Nephron progenitor cell (in vitro differentiated cells): ENCODE data around the gene ZNF581.
A peak's percentile ranks its signal among the peaks of the same experiment; 100 is the strongest.

ENCODE experiments used
- DNase-seq: peaks from one replicate; pipeline ENCODE4 v3.0.0; 2021
- H3K27ac Mint-ChIP-seq: 2 replicates; pipeline ENCODE4 v1.8.0; 2021; ENCODE audit warnings: mild to moderate bottlenecking, moderate library complexity, mixed read lengths
- H3K27me3 Mint-ChIP-seq: 2 replicates; pipeline ENCODE4 v1.8.0; 2021; ENCODE audit warnings: mild to moderate bottlenecking, low read depth, mixed read lengths; ENCODE audit not compliant: poor library complexity
- H3K36me3 Mint-ChIP-seq: 2 replicates; pipeline ENCODE4 v1.8.0; 2021; ENCODE audit warnings: low read depth, mixed read lengths
- H3K4me1 Mint-ChIP-seq: 2 replicates; pipeline ENCODE4 v1.8.0; 2021; ENCODE audit warnings: mixed read lengths
- H3K4me3 Mint-ChIP-seq: 2 replicates; pipeline ENCODE4 v1.8.0; 2021; ENCODE audit warnings: mild to moderate bottlenecking, moderate library complexity, mixed read lengths
- H3K9me3 Mint-ChIP-seq: 2 replicates; pipeline ENCODE4 v1.8.0; 2021; ENCODE audit warnings: mild to moderate bottlenecking, moderate library complexity, mixed read lengths
- TF ChIP-seq, protein P1 (sequence below): fragments of 200-600 bp; sonication (generic); IDR thresholded peaks from 2 replicates; pipeline ENCODE4 v1.5.0; 2021; ENCODE audit warnings: antibody characterized with exemption

The ZNF581 gene

DNA sequence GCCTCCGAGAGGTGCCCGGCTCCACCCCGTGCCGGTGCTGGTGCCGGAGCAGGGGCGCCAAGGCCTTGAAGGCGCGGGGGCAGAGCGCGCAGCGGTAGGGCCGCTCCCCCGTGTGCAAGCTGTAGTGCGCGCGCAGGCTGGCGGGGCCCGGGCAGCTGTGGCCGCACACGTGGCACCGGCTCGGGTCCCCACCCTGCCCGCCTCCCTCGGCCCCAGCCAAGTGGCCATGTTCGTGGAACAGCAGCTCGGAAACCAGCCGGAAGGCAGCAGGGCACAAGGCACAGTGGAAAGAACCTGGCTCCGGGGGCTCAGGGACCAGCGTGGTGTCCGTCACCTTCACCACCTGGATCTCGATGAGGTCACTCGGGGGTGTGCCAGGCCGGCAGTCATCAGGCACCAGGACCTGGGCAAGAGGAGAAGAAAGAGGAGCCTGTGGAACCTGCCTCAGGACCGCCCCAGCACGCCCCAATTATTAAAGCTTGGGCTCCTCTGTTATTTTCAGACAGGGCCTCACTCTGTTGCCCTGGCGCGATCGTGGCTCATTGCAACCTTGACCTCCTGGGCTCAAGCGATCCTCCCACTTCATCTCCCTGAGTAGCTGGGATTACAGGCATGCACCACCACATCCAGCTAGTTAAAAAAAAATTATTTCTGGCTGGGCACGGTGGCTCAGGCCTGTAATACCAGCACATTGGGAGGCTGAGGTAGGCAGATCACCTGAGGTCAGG lies 21.0 kb upstream of the ZNF581 start:
- Mint-ChIP-seq H3K36me3 (peaks cover 31% of the 10 kb centered on the region), H3K9me3 (no peaks in the 10 kb centered on the region), H3K27me3 (peaks cover 5% of the 10 kb centered on the region), H3K27ac (no peak overlapping the region), H3K4me3 (no peak overlapping the region), H3K4me1 (peaks cover 21% of the 10 kb centered on the region)
- TF ChIP-seq, protein P1, sequence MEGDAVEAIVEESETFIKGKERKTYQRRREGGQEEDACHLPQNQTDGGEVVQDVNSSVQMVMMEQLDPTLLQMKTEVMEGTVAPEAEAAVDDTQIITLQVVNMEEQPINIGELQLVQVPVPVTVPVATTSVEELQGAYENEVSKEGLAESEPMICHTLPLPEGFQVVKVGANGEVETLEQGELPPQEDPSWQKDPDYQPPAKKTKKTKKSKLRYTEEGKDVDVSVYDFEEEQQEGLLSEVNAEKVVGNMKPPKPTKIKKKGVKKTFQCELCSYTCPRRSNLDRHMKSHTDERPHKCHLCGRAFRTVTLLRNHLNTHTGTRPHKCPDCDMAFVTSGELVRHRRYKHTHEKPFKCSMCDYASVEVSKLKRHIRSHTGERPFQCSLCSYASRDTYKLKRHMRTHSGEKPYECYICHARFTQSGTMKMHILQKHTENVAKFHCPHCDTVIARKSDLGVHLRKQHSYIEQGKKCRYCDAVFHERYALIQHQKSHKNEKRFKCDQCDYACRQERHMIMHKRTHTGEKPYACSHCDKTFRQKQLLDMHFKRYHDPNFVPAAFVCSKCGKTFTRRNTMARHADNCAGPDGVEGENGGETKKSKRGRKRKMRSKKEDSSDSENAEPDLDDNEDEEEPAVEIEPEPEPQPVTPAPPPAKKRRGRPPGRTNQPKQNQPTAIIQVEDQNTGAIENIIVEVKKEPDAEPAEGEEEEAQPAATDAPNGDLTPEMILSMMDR = no peak
- DNase-seq = no peak

DNA sequence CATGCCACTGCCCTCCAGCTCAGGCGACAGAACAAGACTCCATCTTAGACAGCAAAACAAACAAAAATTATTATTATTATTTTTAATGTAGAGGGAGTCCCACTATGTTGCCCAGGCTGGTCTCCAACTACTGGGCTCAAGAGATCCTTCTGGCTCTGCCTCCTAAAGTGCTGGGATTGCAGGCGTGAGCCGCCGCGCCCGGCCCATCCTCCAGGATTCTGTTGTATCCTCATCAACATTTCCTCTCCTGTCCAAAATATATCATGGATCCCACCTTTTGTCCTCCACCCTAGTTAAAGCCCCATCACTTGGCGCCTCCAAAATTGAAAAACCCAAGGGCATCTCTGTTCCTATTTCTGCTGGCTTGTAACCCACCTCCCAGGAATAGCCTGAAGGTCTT lies 20.3 kb upstream of the ZNF581 start:
- Mint-ChIP-seq H3K27ac (peak overlapping the region; percentile 54), H3K4me3 (peak overlapping the region; percentile 87)
- TF ChIP-seq, protein P1 = no peak

GRCh38 chr19:55623561-55623960 lies 19.9 kb upstream of the ZNF581 start:
- TF ChIP-seq, protein P1 = no peak
- Mint-ChIP-seq H3K4me3 (peak overlapping the region; percentile 87), H3K27ac (no peak overlapping the region), H3K4me1 (peaks cover 19% of the 10 kb centered on the region), H3K27me3 (peaks cover 5% of the 10 kb centered on the region), H3K9me3 (no peaks in the 10 kb centered on the region), H3K36me3 (peaks cover 26% of the 10 kb centered on the region)
- no peak for DNase-seq

More for the DNA sequence above, 20.3 kb upstream of the ZNF581 start:
- peaks cover 26% of the 10 kb centered on the region for H3K36me3 Mint-ChIP-seq
- peaks cover 19% of the 10 kb centered on the region for H3K4me1 Mint-ChIP-seq
- DNase-seq = no peak
- no peaks in the 10 kb centered on the region for H3K9me3 Mint-ChIP-seq
- H3K27me3 Mint-ChIP-seq = peaks cover 5% of the 10 kb centered on the region

DNA sequence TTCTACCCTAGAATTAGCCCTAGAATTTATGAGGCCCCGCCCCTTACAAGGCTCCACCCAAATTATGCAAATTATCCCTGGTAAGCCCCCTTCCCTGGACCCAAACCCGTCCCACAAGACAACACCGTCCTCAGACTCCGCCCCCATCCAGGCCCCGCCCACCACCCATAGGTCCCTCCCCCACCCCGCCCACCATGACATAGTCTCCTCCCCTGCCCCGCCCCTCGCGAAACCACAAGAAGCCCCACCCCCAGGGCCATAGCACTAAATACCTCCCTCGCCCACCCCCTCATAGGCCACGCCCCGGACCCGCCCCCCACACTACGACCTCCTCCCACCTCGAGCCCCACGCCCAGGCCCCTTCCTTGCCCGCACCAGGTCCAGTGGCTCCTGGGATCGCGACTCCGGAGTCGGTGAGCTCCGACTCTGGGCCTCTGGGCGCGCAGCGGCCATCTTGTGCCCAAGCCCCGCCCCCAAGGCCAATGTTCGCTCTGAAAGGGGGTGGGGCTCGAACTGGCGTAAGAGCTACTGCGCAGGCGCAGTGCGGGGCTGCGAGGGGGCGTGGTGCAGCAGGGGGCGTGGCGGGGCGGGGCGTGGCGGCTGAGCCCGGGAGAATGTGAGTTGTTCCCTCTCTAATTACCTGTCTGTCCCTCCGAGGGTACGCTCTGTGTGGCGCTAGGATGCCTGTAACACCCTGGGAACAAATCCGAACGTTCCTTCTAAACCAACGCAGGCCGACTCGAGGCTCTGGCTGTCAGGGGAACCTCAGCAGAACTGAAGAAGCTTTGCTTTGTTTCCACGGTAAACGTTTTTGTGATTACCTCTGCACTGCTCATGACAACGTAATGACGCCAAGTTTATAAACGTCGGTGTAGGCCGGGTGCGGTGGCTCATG lies 19.1 kb upstream of the ZNF581 start, which contains the start of gene ZNF784:
Gene ZNF784, minus strand, starts transcription at position 458 of the 895 bp plus-strand sequence. Its CDS starts 5 bp downstream, at position 453.
- H3K36me3 Mint-ChIP-seq = peaks cover 26% of the 10 kb centered on the region
- peak within 1 kb of the TSS; percentile 99 for H3K27ac Mint-ChIP-seq
- DNase-seq = peak; percentile 98
- peaks cover 11% of the 10 kb centered on the region for H3K27me3 Mint-ChIP-seq
- no peaks in the 10 kb centered on the region for H3K9me3 Mint-ChIP-seq
- H3K4me3 Mint-ChIP-seq = peak within 1 kb of the TSS; percentile 87
- TF ChIP-seq, protein P1 = no peak
- peaks cover 19% of the 10 kb centered on the region for H3K4me1 Mint-ChIP-seq

DNA sequence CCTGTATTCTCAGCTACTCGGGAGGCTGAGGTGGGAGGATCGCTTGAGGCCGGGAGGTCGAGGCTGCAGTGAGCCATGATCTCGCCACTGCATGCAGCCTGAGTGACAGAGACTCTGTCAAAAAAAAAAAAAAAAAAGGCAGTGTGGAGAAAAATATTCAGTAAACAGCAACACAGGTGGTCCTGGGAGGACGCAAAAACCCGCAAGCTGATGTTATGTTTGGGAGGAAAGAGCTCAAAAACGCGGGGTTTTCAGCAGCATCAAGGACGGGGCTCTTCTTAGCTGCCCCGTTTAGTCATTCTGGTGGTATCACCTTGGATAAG lies 18.5 kb upstream of the ZNF581 start:
- peaks cover 19% of the 10 kb centered on the region for H3K4me1 Mint-ChIP-seq
- H3K27me3 Mint-ChIP-seq = peaks cover 14% of the 10 kb centered on the region
- peak overlapping the region; percentile 97 for H3K27ac Mint-ChIP-seq
- no peak for DNase-seq
- H3K36me3 Mint-ChIP-seq = peaks cover 20% of the 10 kb centered on the region
- peak overlapping the region; percentile 87 for H3K4me3 Mint-ChIP-seq
- H3K9me3 Mint-ChIP-seq = no peaks in the 10 kb centered on the region
- TF ChIP-seq, protein P1 = no peak
